ENCODE results near the gene LARGE2. TPM values are rescaled to one million over a fixed set of nuclear protein-coding genes. Genes with fewer than 3 reads are reported as not detected.

LARGE2 gene
- total RNA-seq (2021): 95.6 and 108 TPM in 2 replicates
- long read RNA-seq, partial matches to known transcripts: 18 of 31 reads
- long read RNA-seq, other reads (novel, unspliced or antisense): 9 of 31 reads

- Histone ChIP-seq H4K91ac (ENCODE audit: insufficient read length, low read depth, low read length) (no peak within 1 kb of the TSS), H3T11ph (ENCODE audit: low read length) (no peak within 1 kb of the TSS), H3K27ac (ENCODE audit: insufficient read length, low read depth, low read length) (no peak within 1 kb of the TSS), H3K4me2 (ENCODE audit: insufficient read depth, insufficient read length, low read length) (peak within 1 kb of the TSS; percentile 91), H2BK120ac (ENCODE audit: low read depth, low read length, poor library complexity, severe bottlenecking) (no peak within 1 kb of the TSS), H2AK5ac (ENCODE audit: insufficient read length, low read length) (no peak within 1 kb of the TSS), H3K4ac (ENCODE audit: low read depth, low read length) (no peak within 1 kb of the TSS), H3K14ac (ENCODE audit: insufficient read depth, low read length) (peak within 1 kb of the TSS; percentile 81), H3K79me1 (ENCODE audit: insufficient read depth, low read depth, low read length, poor library complexity, severe bottlenecking) (no peaks in the 10 kb centered on the region), H3K23ac (ENCODE audit: insufficient read length, low read depth, low read length) (no peak within 1 kb of the TSS), H4K5ac (ENCODE audit: insufficient read length, low read depth, low read length) (no peak within 1 kb of the TSS), H2AFZ (ENCODE audit: low read length) (no peak within 1 kb of the TSS), H3K4me1 (ENCODE audit: insufficient read depth, low read length) (no peaks in the 10 kb centered on the region), H2BK12ac (ENCODE audit: insufficient read length, low read depth, low read length) (no peak within 1 kb of the TSS), H2BK5ac (ENCODE audit: insufficient read length, low read length) (no peak within 1 kb of the TSS), H2BK15ac (ENCODE audit: low read depth, low read length) (no peak within 1 kb of the TSS), H4K8ac (replicated peaks; ENCODE audit: insufficient read length, low read depth, low read length) (no peak within 1 kb of the TSS), H2BK20ac (ENCODE audit: low read depth, low read length, poor library complexity, severe bottlenecking) (no peak within 1 kb of the TSS), H3K23me2 (ENCODE audit: insufficient read length, low read depth, low read length, poor library complexity, severe bottlenecking) (peaks cover 5% of the 10 kb centered on the region), H4K20me1 (ENCODE audit: control insufficient read depth, insufficient read depth, insufficient read length) (no peaks in the 10 kb centered on the region), H3K9me3 (ENCODE audit: control insufficient read depth, low read depth, low read length) (no peaks in the 10 kb centered on the region), H3K18ac (ENCODE audit: insufficient read length, low read depth, low read length) (peak within 1 kb of the TSS; percentile 69), H3K56ac (ENCODE audit: insufficient read length, low read depth, low read length) (no peak within 1 kb of the TSS), H3K27me3 (ENCODE audit: insufficient read depth, low read length) (no peaks in the 10 kb centered on the region; the same call in 1 of the 2 replicates), H3K9ac (ENCODE audit: extremely low read depth, insufficient read length, low read length) (peak within 1 kb of the TSS; percentile 36), H3K79me2 (ENCODE audit: insufficient read depth, low read length) (no peaks in the 10 kb centered on the region; the same call in 1 of the 2 replicates)
- Mint-ChIP-seq H3K4me3 (peak within 1 kb of the TSS; percentile 88 to 96), H3K4me1 (peaks cover 32 to 44% of the 10 kb centered on the region in 2 experiments), H3K27me3 (ENCODE audit: low read depth) (peaks cover 2% of the 10 kb centered on the region; the same call in 1 of the 2 replicates), H3K36me3 (ENCODE audit: insufficient read depth in 1 of 3, low read depth in 3 of 3) (peaks cover 21 to 34% (median 32%) of the 10 kb centered on the region in 3 experiments), H3K9me3 (no peaks in the 10 kb centered on the region; a peak in 1 of 5 replicates), H3K27ac (peak within 1 kb of the TSS; percentile 90 to 98 (median 95))
- no CpG with 5 or more reads among the region's 73 CpGs for WGBS (ENCODE audit: extremely low coverage, insufficient read length, low lambda C conversion rate)
- TF ChIP-seq CTCF (conservative IDR thresholded peaks at IDR 0.05): no peak
- no peak for DNase-seq
These were observed at the start of gene LARGE2 for GRCh38 chr11:45922425-45923082. Gene LARGE2, plus strand, starts transcription at chr11:45922656. Its CDS starts 227 bp downstream, at chr11:45922883.
